ENCODE results near the gene IGFBP6. TPM values are rescaled to one million over a fixed set of nuclear protein-coding genes. Genes with fewer than 3 reads are reported as not detected.

IGFBP6 gene
- total and polyA plus RNA-seq, 8 donors: 22.6 to 388 (median 82.8) TPM

- DNase-seq: no peak
- H3K4me1 ChIP-seq: peaks cover 46 to 83% (median 73%) of the 10 kb centered on the region in 4 donors
- TF ChIP-seq POLR2AphosphoS5 (IDR thresholded peaks at IDR 0.05): no peak
- TF ChIP-seq EP300 (IDR thresholded peaks at IDR 0.05): no peak
- TF ChIP-seq, protein P1, sequence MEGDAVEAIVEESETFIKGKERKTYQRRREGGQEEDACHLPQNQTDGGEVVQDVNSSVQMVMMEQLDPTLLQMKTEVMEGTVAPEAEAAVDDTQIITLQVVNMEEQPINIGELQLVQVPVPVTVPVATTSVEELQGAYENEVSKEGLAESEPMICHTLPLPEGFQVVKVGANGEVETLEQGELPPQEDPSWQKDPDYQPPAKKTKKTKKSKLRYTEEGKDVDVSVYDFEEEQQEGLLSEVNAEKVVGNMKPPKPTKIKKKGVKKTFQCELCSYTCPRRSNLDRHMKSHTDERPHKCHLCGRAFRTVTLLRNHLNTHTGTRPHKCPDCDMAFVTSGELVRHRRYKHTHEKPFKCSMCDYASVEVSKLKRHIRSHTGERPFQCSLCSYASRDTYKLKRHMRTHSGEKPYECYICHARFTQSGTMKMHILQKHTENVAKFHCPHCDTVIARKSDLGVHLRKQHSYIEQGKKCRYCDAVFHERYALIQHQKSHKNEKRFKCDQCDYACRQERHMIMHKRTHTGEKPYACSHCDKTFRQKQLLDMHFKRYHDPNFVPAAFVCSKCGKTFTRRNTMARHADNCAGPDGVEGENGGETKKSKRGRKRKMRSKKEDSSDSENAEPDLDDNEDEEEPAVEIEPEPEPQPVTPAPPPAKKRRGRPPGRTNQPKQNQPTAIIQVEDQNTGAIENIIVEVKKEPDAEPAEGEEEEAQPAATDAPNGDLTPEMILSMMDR (IDR thresholded peaks at IDR 0.05): no peak
- no peak for TF ChIP-seq POLR2A (IDR thresholded peaks at IDR 0.05)
- WGBS, 5 donors: 84 to 99% (median 93%) methylated on average over 2 to 3 of the region's 3 CpGs
- no peaks in the 10 kb centered on the region for H3K9me3 ChIP-seq
- peak overlapping the region in 2 of 5 donors; percentile 1 to 63 for H3K27ac ChIP-seq
- intact Hi-C loops (cut with DNase I; ENCODE audit: low total_unique reads): no loop called here
- peaks cover 16 to 58% (median 52%) of the 10 kb centered on the region in 4 donors for H3K36me3 ChIP-seq
- H3K4me3 ChIP-seq: no peak overlapping the region
- no peaks in the 10 kb centered on the region for H3K27me3 ChIP-seq
Observed at GRCh38 chr12:53076461-53076860, 21.0 kb upstream of the IGFBP6 start.

DNA sequence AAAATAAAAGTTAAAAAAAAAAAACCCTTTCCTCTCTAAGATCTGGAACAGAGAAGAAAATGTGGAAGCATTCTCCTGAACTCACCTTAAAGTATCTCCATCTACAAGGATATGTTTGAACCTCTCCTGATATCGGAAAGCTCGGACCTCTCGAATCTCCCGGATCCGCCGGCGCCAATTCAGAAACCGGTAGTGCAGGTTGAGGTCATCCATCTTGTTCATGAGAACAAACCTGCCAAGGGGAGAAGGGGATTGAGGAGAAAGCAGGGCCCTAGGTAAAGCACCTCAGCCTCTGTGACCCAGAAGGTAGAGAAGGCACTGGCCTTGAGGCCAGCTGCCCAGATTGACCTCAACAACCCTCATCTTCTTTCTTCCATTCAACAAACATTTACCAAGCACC lies 20.4 kb upstream of the IGFBP6 start:
- Histone ChIP-seq H3K27ac (peak overlapping the region in 3 of 5 donors; percentile 6 to 29 (median 9)), H3K36me3 (peaks cover 16 to 53% (median 47%) of the 10 kb centered on the region in 4 donors), H3K9me3 (no peaks in the 10 kb centered on the region), H3K4me1 (peaks cover 40 to 77% (median 67%) of the 10 kb centered on the region in 4 donors), H3K4me3 (no peak overlapping the region), H3K27me3 (no peaks in the 10 kb centered on the region)
- DNase-seq: peak in 1 of 2 donors; percentile 76
- TF ChIP-seq POLR2A (IDR thresholded peaks at IDR 0.05): no peak
- TF ChIP-seq, protein P1 (IDR thresholded peaks at IDR 0.05): no peak
- TF ChIP-seq POLR2AphosphoS5 (IDR thresholded peaks at IDR 0.05): no peak
- no peak for TF ChIP-seq EP300 (IDR thresholded peaks at IDR 0.05)
- intact Hi-C loops (cut with DNase I; ENCODE audit: low total_unique reads): no loop called here
- 16 to 64% (median 53%) methylated on average over 8 of the region's 8 CpGs for WGBS, 5 donors

DNA sequence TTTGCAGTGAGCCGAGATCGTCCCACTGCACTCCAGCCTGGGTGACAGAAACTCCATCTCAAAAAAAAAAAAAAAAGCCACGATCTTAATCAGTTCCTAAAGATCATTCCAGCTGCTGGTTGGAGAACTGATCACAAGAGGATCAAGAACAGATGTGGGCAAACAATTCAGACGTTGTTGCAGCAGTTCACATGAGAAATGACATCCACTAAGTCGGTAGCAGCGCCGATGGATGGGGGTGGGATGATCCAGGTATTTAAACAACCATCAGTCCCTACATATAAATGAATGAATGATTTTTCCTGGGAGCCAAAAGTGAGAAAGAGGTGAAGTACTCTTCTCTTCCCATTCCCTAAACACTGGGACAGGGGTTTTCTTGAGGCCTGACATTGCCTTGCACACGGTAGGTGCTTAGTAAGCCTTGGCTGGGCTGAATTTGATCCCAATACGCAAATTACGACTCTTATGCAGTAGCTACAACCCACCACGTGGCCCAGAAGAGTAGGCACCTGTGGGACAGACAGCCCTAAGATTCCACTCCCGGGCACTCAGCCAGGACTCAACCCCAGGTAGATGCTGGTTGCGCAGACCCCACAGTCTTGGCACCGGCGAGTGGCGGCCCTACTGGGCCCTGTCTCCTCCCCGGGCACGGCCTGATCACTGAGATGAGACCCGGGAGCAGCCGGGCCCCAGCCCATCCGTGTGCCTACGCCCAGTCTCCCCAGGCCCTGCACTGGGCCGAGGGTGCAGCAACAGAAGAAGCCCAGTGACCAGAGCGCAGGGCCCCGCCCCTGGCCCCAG lies 18.8 kb upstream of the IGFBP6 start:
- intact Hi-C loops (cut with DNase I; ENCODE audit: low total_unique reads): no loop called here
- Histone ChIP-seq H3K27ac (peak overlapping the region; percentile 89 to 95 (median 94)), H3K36me3 (peaks cover 10 to 38% (median 33%) of the 10 kb centered on the region in 4 donors), H3K9me3 (no peaks in the 10 kb centered on the region), H3K4me1 (peaks cover 26 to 61% (median 52%) of the 10 kb centered on the region in 4 donors), H3K4me3 (peak overlapping the region; percentile 73 to 85 (median 82)), H3K27me3 (no peaks in the 10 kb centered on the region)
- WGBS, 5 donors: 16 to 35% (median 18%) methylated on average over 12 to 25 of the region's 25 CpGs
- TF ChIP-seq POLR2AphosphoS5 (IDR thresholded peaks at IDR 0.05): no peak
- DNase-seq: peak in 1 of 2 donors; percentile 49

GRCh38 chr12:53079226-53080117 lies 18.0 kb upstream of the IGFBP6 start, which contains the start of gene SPRYD3:
Gene SPRYD3, minus strand, starts transcription at chr12:53079390. Its CDS starts 57 bp downstream, at chr12:53079333.
- peaks cover 19 to 53% (median 44%) of the 10 kb centered on the region in 4 donors for H3K4me1 ChIP-seq
- peak within 1 kb of the TSS; percentile 73 to 85 (median 82) for H3K4me3 ChIP-seq
- 1 to 4% (median 2%) methylated on average over 39 to 67 of the region's 67 CpGs for WGBS, 5 donors
- H3K27me3 ChIP-seq: no peaks in the 10 kb centered on the region
- intact Hi-C loops (cut with DNase I; ENCODE audit: low total_unique reads): no loop called here
- H3K9me3 ChIP-seq: no peaks in the 10 kb centered on the region
- DNase-seq: peak; percentile 97 to 99
- TF ChIP-seq POLR2AphosphoS5 (IDR thresholded peaks at IDR 0.05) (peak; percentile 53 to 96 (median 96)), EP300 (IDR thresholded peaks at IDR 0.05) (no peak), POLR2A (IDR thresholded peaks at IDR 0.05) (peak in 2 of 4 donors; percentile 13 to 40)
- peaks cover 10 to 31% (median 28%) of the 10 kb centered on the region in 4 donors for H3K36me3 ChIP-seq
- H3K27ac ChIP-seq: peak within 1 kb of the TSS; percentile 89 to 95 (median 94)

Measured in stomach (tissue), 9 donors.